ENCODE measurements around the gene WNT5B.
"Not testable (repeated sequence)": the region's sequence is repeated elsewhere in the genome, so short reads cannot be mapped to it uniquely, and the experiment has no call there.

WNT5B gene

GRCh38 chr12:1692226-1692625 is 63.2 kb downstream of the WNT5B start:
- DNase-seq: no peak

GRCh38 chr12:1692895-1693610 is 64.0 kb downstream of the WNT5B start:
- DNase-seq: no peak

DNA sequence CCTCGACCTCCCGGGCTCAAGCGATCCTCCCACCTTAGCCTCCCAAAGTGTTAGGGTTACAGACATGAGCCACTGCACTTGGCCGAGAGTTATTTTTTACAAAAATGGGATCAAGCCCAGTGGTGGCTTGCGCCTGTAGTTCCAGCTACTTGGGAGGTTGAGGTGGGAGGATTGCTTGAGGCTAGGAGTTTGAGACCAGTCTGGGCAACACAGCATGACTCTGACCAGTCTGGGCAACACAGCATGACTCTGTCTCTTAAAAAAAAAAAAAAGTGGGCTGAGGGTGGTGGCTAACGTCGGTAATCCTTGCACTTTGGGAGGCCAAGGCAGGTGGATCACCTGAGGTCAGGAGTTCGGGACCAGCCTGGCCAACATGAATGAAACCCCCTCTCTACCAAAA is 66.1 kb downstream of the WNT5B start:
- DNase-seq: not testable (repeated sequence)

DNA sequence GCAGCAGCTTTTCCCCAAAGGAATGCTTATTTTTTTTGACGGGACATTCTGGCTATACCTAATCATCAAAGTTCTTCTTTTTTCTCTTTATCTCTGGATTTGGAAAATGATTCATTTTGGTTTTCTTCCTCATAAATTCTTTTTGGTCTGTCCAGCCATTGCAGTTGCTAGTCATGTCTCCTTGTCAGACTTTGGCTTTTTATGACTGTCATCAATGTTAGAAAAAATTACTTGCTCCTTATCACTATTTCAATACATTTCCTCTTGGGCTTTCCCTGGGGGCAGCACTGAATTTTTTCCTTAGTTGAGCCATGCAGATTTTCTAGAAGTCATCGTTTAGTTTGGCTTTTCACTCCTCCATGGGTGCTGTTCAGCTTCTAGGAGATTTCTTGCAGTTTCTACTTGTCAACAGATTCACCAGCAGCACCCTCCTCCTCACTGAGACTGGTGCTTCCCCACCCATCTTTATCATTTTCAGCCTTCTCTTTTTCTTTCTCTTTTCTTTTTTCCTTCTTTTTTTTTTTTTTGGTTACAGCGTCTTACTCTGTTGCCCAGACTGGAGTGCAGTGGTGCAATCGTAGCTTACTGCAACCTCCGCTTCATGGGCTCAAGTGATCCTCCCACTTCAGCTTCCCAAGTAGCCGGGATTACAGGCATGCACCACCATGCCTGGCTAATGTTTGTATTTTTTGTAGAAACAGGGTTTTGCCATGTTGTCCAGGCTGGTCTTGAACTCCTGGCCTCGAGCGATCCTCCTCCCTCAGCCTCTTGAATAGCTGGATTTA is 67.0 kb downstream of the WNT5B start:
- DNase-seq: no peak

GRCh38 chr12:1696800-1697199 is 67.8 kb downstream of the WNT5B start:
- DNase-seq: no peak
